Right atrium auricular region (tissue), 2 donors: Measurements from ENCODE around the gene CLDN5. TPM values are rescaled to one million over a fixed set of nuclear protein-coding genes. Genes with fewer than 3 reads are reported as not detected.

ENCODE experiments used
- DNase-seq: peaks from one replicate; pipeline ENCODE4 v3.0.0-alpha.2; 2019; ENCODE audit warnings: low spot score
- H3K27ac ChIP-seq, 2 donors: fragments of 200-600 bp; sonication (generic); 1 replicate in 1 of 2; 2 replicates in 1 of 2; pipeline ENCODE4 v1.5.1; 2016 to 2019
- H3K27me3 ChIP-seq, 2 donors: fragments of 200-600 bp; sonication (generic); one replicate each; pipeline versions ENCODE4 v1.5.1 to v1.6.0; 2017 to 2019
- H3K36me3 ChIP-seq: fragments of 200-600 bp; sonication (generic); one replicate; pipeline ENCODE4 v1.5.1; 2016
- H3K4me1 ChIP-seq, 2 donors: fragments of 200-600 bp; sonication (generic); one replicate each; pipeline versions ENCODE4 v1.5.1 to v1.6.0; 2017 to 2019
- H3K4me3 ChIP-seq, 2 donors: fragments of 200-600 bp; sonication (generic); 1 replicate in 1 of 2; 2 replicates in 1 of 2; pipeline ENCODE4 v1.5.1; 2017 to 2019; ENCODE audit warnings: mild to moderate bottlenecking in 1 of 2, moderate library complexity in 1 of 2
- H3K9me3 ChIP-seq, 2 donors: fragments of 200-600 bp; sonication (generic); one replicate each; pipeline ENCODE4 v1.5.1; 2019
- CTCF ChIP-seq, 2 donors: fragments of 200-600 bp; sonication (generic); IDR thresholded peaks; one replicate each; pipeline ENCODE4 v1.5.1; 2019; ENCODE audit warnings: antibody characterized with exemption in 2 of 2
- total RNA-seq, 2 donors: library from RNA; depleted of rRNA; stranded (reverse); fragments of >200 nt; gene quantifications; one replicate each; pipeline ENCODE4 v1.1.0, GENCODE V29; 2016

The CLDN5 gene
- total RNA-seq, 2 donors from 2014 or later, result 16.7 to 44.3 TPM

- Histone ChIP-seq H3K9me3 (no peaks in the 10 kb centered on the region), H3K27me3 (peaks cover 0 to 9% of the 10 kb centered on the region in 2 donors), H3K4me1 (peaks cover 0 to 34% of the 10 kb centered on the region in 2 donors), H3K36me3 (no peaks in the 10 kb centered on the region), H3K4me3 (peak overlapping the region; percentile 39 to 51), H3K27ac (peak overlapping the region; percentile 76 to 78)
- TF ChIP-seq CTCF (IDR thresholded peaks at IDR 0.05), result no peak
- no peak for DNase-seq
Observed at GRCh38 chr22:19523240-19524169, 705 bp downstream of the CLDN5 start.

GRCh38 chr22:19522881-19523239 lies 1.4 kb downstream of the CLDN5 start:
- TF ChIP-seq CTCF (IDR thresholded peaks at IDR 0.05), result no peak
- Histone ChIP-seq H3K36me3 (no peaks in the 10 kb centered on the region), H3K4me1 (peaks cover 0 to 34% of the 10 kb centered on the region in 2 donors), H3K27me3 (peaks cover 0 to 9% of the 10 kb centered on the region in 2 donors), H3K27ac (peak overlapping the region; percentile 76 to 78), H3K4me3 (peak overlapping the region; percentile 39 to 51), H3K9me3 (no peaks in the 10 kb centered on the region)
- DNase-seq, result no peak

GRCh38 chr22:19522190-19522880 lies 1.9 kb downstream of the CLDN5 start:
- peak overlapping the region; percentile 76 to 78 for H3K27ac ChIP-seq
- no peaks in the 10 kb centered on the region for H3K9me3 ChIP-seq
- peaks cover 0 to 34% of the 10 kb centered on the region in 2 donors for H3K4me1 ChIP-seq
- H3K36me3 ChIP-seq, result no peaks in the 10 kb centered on the region
- peak overlapping the region; percentile 39 to 51 for H3K4me3 ChIP-seq
- no peak for DNase-seq
- H3K27me3 ChIP-seq, result peaks cover 0 to 9% of the 10 kb centered on the region in 2 donors
- no peak for TF ChIP-seq CTCF (IDR thresholded peaks at IDR 0.05)

- Histone ChIP-seq H3K27ac (no peak overlapping the region), H3K4me3 (no peak overlapping the region), H3K9me3 (no peaks in the 10 kb centered on the region), H3K4me1 (peaks cover 0 to 27% of the 10 kb centered on the region in 2 donors), H3K27me3 (peaks cover 0 to 9% of the 10 kb centered on the region in 2 donors), H3K36me3 (no peaks in the 10 kb centered on the region)
- DNase-seq, result no peak
- TF ChIP-seq CTCF (IDR thresholded peaks at IDR 0.05), result no peak
Observed at GRCh38 chr22:19520566-19521305, 3.5 kb downstream of the CLDN5 start.

GRCh38 chr22:19520007-19520406 lies 4.2 kb downstream of the CLDN5 start:
- peaks cover 0 to 22% of the 10 kb centered on the region in 2 donors for H3K4me1 ChIP-seq
- no peaks in the 10 kb centered on the region for H3K36me3 ChIP-seq
- H3K4me3 ChIP-seq, result no peak overlapping the region
- H3K27ac ChIP-seq, result no peak overlapping the region
- H3K27me3 ChIP-seq, result peaks cover 0 to 9% of the 10 kb centered on the region in 2 donors
- no peaks in the 10 kb centered on the region for H3K9me3 ChIP-seq
- DNase-seq, result no peak
- TF ChIP-seq CTCF (IDR thresholded peaks at IDR 0.05), result no peak
